Calu3 (cell line): ENCODE measurements around the gene NBPF1. TPM values are rescaled to one million over a fixed set of nuclear protein-coding genes. Genes with fewer than 3 reads are reported as not detected.
"Not testable (repeated sequence)": the region's sequence is repeated elsewhere in the genome, so short reads cannot be mapped to it uniquely, and the experiment has no call there.

ENCODE experiments used
- BruUV-seq: library from RNA; stranded (reverse); fragments of 400-500 nt; replicated peaks from 2 replicates; lab custom pipeline; 2021; lab: Mats Ljungman, UMichigan
- CTCF ChIA-PET: fragments of 300-600 bp; sonication (Branson Sonifier 250); formaldehyde crosslinking; loops from one replicate; lab custom pipeline; 2022; ENCODE audit warnings: antibody characterized with exemption; lab: Charles Lee
- DNase-seq: peaks from one replicate; pipeline ENCODE4 v3.0.0; 2022
- H3K27ac Mint-ChIP-seq: one replicate; pipeline ENCODE4 v1.8.0; 2022; ENCODE audit warnings: mixed read lengths; ENCODE audit not compliant: unreplicated experiment
- H3K27me3 Mint-ChIP-seq: one replicate; pipeline ENCODE4 v1.8.0; 2022; ENCODE audit warnings: mixed read lengths; ENCODE audit not compliant: unreplicated experiment
- H3K36me3 Mint-ChIP-seq: one replicate; pipeline ENCODE4 v1.8.0; 2022; ENCODE audit warnings: mild to moderate bottlenecking, moderate library complexity, mixed read lengths; ENCODE audit not compliant: insufficient read depth, unreplicated experiment
- H3K4me1 Mint-ChIP-seq: one replicate; pipeline ENCODE4 v1.8.0; 2022; ENCODE audit warnings: mild to moderate bottlenecking, low read depth, mixed read lengths; ENCODE audit not compliant: unreplicated experiment
- H3K4me3 Mint-ChIP-seq: one replicate; pipeline ENCODE4 v1.8.0; 2022; ENCODE audit warnings: mild to moderate bottlenecking, low read depth, moderate library complexity, mixed read lengths; ENCODE audit not compliant: unreplicated experiment
- H3K9me3 Mint-ChIP-seq: one replicate; pipeline ENCODE4 v1.8.0; 2022; ENCODE audit warnings: low read depth, mixed read lengths; ENCODE audit not compliant: unreplicated experiment
- intact Hi-C: fragments of 100-400 bp; cut with micrococcal nuclease; formaldehyde crosslinking; loops from one replicate; pipeline ENCODE4 v1.10.0; 2022; ENCODE audit not compliant: unreplicated experiment
- total RNA-seq: library from RNA; stranded (reverse); gene quantifications from 2 replicates; pipeline ENCODE4 v1.2.3, GENCODE V29; 2022

The NBPF1 gene
- total RNA-seq, 1 experiment from 2014 or later = 26.4 TPM

DNA sequence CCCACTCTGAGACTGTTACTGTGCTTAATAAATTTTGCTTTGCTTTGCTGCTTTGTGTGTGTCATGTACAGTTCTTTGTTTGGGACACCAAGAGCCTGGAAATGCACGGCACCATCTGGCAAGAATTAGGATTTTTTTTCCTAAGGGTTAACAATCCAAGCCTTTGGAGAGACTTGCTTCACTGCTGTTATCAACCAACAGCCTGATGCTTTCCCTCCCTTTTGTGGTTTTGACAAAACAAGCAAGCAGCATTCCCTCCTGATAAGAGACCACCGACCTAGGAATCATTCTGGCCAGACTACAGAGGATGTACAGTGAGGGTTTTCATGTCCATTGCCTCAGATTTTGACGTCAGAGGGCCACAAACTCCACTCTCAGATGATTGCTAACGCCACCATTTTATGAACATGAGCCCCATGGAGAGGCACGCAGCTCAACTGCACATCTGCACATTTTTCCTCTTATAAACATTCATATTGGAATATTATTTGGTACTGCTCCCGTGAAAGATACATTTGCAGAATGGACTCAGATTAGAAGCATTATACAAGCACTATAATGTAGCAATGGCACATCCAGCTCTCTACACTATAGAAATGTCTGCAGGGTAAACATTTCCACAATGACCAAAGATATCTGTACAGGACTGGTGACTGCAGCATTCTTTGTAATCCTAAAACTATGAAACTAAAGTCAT, 94.0 kb downstream of the NBPF1 start:
- CTCF ChIA-PET = not testable (repeated sequence)

DNA sequence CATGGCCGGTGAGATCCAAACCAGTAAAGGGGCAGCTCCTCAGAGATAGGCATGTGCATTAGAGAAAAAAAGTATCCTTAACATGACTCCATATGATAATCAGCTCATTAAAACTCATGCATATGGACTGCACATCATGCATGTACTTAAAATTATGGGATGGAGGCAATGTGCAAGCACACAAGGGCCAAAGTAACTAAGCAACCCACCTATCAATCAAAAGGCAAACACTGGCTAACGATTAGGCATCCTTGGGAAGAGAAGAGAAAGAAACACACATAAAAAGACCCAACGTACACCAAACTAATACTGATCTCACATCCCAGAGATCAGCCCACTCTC, 94.5 kb downstream of the NBPF1 start:
- H3K36me3 Mint-ChIP-seq, intact Hi-C loops, H3K27ac Mint-ChIP-seq, DNase-seq, CTCF ChIA-PET, H3K9me3 Mint-ChIP-seq, H3K4me1 Mint-ChIP-seq, H3K4me3 Mint-ChIP-seq, BruUV-seq: not testable (repeated sequence)
- H3K27me3 Mint-ChIP-seq = peaks cover 39% of the 10 kb centered on the region

More for the DNA sequence above, 94.0 kb downstream of the NBPF1 start:
- H3K27me3 Mint-ChIP-seq = peaks cover 45% of the 10 kb centered on the region
- H3K36me3 Mint-ChIP-seq, intact Hi-C loops, BruUV-seq, DNase-seq, H3K4me1 Mint-ChIP-seq, H3K27ac Mint-ChIP-seq, H3K9me3 Mint-ChIP-seq, H3K4me3 Mint-ChIP-seq: not testable (repeated sequence)

DNA sequence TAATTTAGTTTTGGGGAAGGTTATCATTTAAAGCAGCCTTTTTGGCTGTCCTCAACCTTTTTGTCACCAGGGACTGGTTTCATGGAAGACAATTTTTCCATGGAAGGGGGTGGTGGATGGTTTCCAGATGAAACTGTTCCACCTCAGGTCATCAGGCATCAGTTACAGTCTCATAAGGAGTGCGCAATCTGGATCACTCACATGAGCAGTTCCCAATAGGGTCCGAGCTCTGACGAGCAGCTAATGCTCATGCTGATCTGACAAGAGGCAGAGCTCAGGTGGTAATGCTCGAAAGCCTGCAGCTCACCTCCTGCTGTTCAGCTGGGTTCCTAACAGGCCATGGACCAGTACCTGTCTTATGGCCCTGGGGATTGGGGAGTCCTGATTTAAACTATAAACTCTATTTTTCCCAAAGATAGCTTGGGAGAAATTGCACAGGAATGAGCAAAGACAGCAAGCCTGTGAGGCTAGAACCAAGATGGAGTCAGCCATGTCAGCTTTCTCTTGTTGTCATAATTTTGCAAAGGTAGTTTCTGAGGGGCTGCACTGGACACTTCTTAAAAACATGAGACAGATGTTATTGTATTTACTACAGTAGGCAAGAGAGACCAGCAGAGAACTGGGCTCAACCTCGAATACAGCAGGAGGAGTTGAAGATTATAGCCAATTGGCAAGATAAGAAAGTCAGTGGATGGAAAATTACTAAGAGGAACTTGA, 96.5 kb downstream of the NBPF1 start:
- H3K4me1 Mint-ChIP-seq, CTCF ChIA-PET, DNase-seq, H3K36me3 Mint-ChIP-seq, intact Hi-C loops, H3K27ac Mint-ChIP-seq, H3K9me3 Mint-ChIP-seq, H3K4me3 Mint-ChIP-seq, BruUV-seq: not testable (repeated sequence)
- H3K27me3 Mint-ChIP-seq = peaks cover 27% of the 10 kb centered on the region

DNA sequence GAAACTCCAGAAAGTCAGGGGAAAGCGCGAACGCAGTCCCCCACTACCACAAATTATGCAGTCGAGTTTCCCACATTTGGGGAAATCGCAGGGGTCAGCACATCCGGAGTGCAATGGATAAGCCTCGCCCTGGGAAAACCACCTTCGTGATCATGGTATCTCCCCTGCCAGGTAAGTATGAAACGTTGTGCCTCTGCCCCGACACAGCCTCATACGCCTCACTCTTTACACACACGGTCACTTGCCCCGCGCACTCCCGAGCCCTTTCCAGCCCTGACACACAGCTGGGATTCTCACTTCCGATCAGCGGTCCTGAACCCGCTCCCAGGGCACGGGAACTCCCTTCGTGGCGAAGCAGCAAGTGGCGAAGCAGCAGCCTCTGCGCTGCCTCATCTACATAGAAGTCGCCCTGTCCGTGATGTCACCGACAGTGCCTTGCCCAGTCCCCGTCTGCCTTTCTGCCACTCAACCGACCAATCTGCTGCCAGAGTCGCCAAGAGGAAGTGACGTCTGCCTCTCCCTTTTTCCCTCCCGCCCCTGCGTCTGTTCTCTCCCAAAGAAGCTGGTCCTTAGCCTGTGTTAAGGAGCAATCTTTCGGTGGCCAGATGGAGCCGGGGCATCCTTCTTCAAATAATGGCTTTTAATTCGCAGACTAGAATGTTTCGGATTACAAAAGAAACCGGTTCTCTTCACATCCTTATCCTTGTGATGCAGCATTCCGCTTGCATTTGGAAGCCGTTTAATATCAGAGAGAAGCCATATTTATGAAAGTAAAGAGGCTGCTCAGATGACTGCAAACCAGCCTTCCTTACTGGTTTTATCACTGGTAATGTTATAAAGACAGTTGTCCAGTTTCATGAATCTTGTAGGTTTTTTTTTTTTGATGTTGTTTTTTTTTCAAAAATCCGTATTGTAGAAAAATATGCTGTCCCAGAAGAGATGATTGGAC, 99.0 kb downstream of the NBPF1 start, which contains the start of gene RNU1-1:
RNU1-1 (minus strand) TSS at position 179 of the 949 bp plus-strand sequence.
- peak; percentile 55 for DNase-seq
- peaks cover 20% of the 10 kb centered on the region for H3K27me3 Mint-ChIP-seq
- H3K4me3 Mint-ChIP-seq, H3K36me3 Mint-ChIP-seq, H3K4me1 Mint-ChIP-seq, H3K27ac Mint-ChIP-seq, intact Hi-C loops, H3K9me3 Mint-ChIP-seq, CTCF ChIA-PET: not testable (repeated sequence)
- TSS peak; percentile 100 for BruUV-seq

DNA sequence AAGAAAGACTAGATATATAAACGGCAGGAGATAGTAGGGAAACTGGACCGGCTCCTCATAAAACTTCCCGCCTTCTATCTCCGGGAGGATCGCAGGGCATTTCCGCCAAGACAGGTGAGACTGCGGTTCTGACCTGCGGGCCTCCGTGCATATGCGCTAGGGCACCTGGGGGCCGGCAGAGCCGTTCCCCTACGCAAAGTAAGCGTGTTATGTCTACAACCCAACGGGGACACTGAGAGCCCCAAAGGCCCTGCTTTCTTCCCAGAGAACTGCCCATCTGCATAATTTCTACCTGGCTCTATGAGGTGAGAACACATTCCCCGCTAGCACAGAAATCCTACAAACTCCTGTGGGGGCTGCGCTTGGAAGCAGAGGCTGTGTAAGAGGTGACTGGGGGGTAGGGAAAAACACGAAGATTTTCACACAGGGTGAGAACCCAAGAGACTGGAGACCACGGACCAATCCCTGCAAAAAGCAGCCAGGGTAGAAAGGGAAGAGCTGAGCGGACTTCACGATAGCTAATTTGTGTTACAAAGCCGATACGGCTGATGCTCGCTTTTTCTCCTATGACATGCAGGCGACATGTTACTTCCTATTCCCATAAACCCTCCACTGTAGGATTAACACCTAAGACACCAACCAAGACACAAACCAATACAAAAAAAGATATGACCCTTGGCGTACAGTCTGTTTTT, 99.8 kb downstream of the NBPF1 start:
- BruUV-seq, intact Hi-C loops: not testable (repeated sequence)

DNA sequence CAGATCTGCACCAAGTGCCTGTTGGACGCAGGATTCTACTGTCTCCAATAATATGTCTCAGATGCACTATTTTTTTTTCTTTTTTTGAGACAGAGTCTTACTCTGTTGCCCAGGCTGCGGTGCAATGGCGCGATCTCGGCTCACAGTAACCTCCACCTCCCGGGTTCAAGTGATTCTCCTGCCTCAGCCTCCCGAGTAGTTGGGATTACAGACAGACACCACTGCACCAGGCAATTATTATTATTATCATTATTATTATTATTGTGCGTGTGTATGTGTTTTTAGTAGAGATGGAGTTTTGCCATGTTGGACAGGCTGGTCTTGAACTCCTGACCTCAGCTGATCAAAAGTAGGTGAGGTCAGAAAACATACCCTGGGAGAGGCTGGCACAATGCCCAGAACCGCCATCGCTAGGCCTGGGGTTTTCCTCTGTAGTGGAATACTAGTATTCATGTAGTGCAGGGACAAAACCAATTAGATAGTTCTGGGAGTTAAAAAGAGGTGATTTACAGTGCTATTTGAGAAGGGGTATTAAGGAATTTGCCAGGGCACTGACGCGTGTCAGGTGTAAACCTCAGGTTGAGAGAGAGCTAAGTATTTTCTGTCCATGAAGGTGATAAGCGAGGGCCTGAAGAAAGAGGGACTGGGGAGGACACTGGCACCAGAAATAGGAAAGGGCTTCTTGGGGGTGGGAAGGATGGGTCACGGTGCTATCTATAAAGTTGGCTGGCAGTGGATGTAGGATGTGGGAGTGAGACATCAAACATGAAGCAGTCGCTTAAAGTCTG, 100.5 kb downstream of the NBPF1 start:
- H3K27me3 Mint-ChIP-seq, DNase-seq, H3K4me1 Mint-ChIP-seq, H3K9me3 Mint-ChIP-seq, H3K27ac Mint-ChIP-seq, intact Hi-C loops, CTCF ChIA-PET, H3K36me3 Mint-ChIP-seq, BruUV-seq, H3K4me3 Mint-ChIP-seq: not testable (repeated sequence)

More for the DNA sequence above, 99.8 kb downstream of the NBPF1 start:
- CTCF ChIA-PET, H3K9me3 Mint-ChIP-seq, H3K4me1 Mint-ChIP-seq, H3K36me3 Mint-ChIP-seq, H3K27ac Mint-ChIP-seq, H3K4me3 Mint-ChIP-seq: not testable (repeated sequence)
- H3K27me3 Mint-ChIP-seq = peaks cover 12% of the 10 kb centered on the region
- DNase-seq = peak; percentile 36

Other genes with a start within 250 kb of the NBPF1 start
- gene SZRD1, start 246.3 kb downstream of the NBPF1 start, total RNA-seq = 95.9 and 107 TPM in 2 replicates
- not detected in 2 replicates for gene SPATA21, start 176.1 kb downstream of the NBPF1 start, total RNA-seq
- gene NECAP2, start 172.8 kb downstream of the NBPF1 start, total RNA-seq = 28.1 and 30.7 TPM in 2 replicates
- gene RNU1-1, start 99.3 kb downstream of the NBPF1 start, total RNA-seq = 1,678 and 1,905 TPM in 2 replicates
- 1,678 and 1,905 TPM in 2 replicates for gene RNU1-3, start 53.4 kb upstream of the NBPF1 start, total RNA-seq
- gene RNU1-4, start 127.0 kb upstream of the NBPF1 start, total RNA-seq = 1,678 and 1,905 TPM in 2 replicates